ENCODE results near the gene AP1S1. TPM values are rescaled to one million over a fixed set of nuclear protein-coding genes. Genes with fewer than 3 reads are reported as not detected.
"Not testable (repeated sequence)": the region's sequence is repeated elsewhere in the genome, so short reads cannot be mapped to it uniquely, and the experiment has no call there.

The AP1S1 gene
- total RNA-seq, 4 donors from 2014 or later, result 28.2 to 44.4 (median 35.5) TPM

GRCh38 chr7:101120315-101120714, 34.0 kb upstream of the AP1S1 start:
- intact Hi-C loops (cut with DNase I), result no loop called here
- no peak for TF ChIP-seq CTCF (IDR thresholded peaks at IDR 0.05)
- no peak for TF ChIP-seq POLR2AphosphoS5 (IDR thresholded peaks at IDR 0.05)
- TF ChIP-seq POLR2A (IDR thresholded peaks at IDR 0.05; ENCODE audit: low read depth), result no peak
- no peak for TF ChIP-seq EP300 (IDR thresholded peaks at IDR 0.05)
- no peaks in the 10 kb centered on the region for H3K9me3 ChIP-seq
- H3K27me3 ChIP-seq, result no peaks in the 10 kb centered on the region
- DNase-seq (ENCODE audit: extremely low spot score), result no peak
- 82% methylated on average over 4 of the region's 4 CpGs for WGBS
- peaks cover 38 to 43% (median 40%) of the 10 kb centered on the region in 4 donors for H3K4me1 ChIP-seq
- no peaks in the 10 kb centered on the region for H3K36me3 ChIP-seq
- no peak overlapping the region for H3K4me3 ChIP-seq
- no peak overlapping the region for H3K27ac ChIP-seq (replicated peaks in 1 of 4)

GRCh38 chr7:101121631-101121990, 32.7 kb upstream of the AP1S1 start:
- H3K9me3 ChIP-seq; DNase-seq (ENCODE audit: extremely low spot score); H3K36me3 ChIP-seq; intact Hi-C loops (cut with DNase I); H3K27me3 ChIP-seq: not testable (repeated sequence)
- H3K27ac ChIP-seq (replicated peaks in 1 of 4), result peak overlapping the region; percentile 84 to 88 (median 86)
- WGBS, result 39% methylated on average over 9 of the region's 9 CpGs
- H3K4me1 ChIP-seq, result peaks cover 51 to 56% (median 53%) of the 10 kb centered on the region in 4 donors
- H3K4me3 ChIP-seq, result peak overlapping the region; percentile 44 to 57 (median 50)

DNA sequence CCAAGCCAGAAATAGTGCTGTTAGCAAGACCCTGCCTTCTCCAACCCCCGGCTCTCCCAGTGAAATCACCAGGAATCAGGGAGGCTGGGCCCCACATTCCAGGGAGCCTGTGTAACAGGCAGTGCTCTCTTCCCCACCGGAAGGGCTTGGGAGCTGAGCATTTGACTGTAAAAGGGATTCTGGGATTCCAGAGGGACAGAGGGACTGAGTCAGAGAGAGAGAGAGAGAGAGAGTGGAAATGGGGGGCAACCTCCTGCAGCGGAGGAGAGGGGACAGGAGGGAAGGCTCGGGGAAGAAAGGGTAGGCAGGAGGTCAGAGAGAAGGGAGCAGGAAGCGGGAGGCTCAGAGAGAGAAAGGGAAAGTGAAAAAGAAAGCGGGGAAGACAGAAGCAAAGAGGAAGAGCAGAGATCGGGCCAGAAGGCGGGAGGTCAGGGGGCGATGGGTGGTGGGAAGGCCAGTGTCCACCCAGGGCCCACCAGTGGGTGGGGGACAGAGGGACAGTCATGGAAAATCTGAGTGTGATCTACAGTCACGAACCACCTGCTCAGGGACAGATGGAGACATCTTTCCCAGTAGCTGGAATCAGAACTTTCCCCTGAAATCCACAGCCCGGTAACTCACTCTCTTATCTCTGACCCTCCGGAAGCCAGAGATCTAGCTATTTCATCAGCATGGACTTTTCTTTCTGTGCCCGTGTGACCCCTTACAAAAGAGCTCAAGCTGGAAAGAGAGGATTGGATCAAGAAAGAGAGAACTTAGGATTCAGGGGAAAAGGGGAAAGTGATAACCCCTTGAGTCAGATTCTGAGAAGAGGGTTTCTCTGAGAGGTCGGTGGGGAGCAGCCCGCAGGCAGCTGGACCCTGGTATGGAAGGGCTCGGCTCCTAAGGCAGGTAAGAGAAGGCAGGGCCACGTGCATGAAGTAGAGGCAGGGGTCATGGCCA, 32.0 kb upstream of the AP1S1 start:
- H3K4me3 ChIP-seq, result peak overlapping the region; percentile 44 to 57 (median 50)
- H3K4me1 ChIP-seq, result peaks cover 56 to 61% (median 59%) of the 10 kb centered on the region in 4 donors
- H3K9me3 ChIP-seq, result no peaks in the 10 kb centered on the region
- intact Hi-C loops (cut with DNase I), result no loop called here
- no peaks in the 10 kb centered on the region for H3K36me3 ChIP-seq
- H3K27ac ChIP-seq (replicated peaks in 1 of 4), result peak overlapping the region; percentile 84 to 88 (median 86)
- DNase-seq (ENCODE audit: extremely low spot score), result no peak
- TF ChIP-seq EP300 (IDR thresholded peaks at IDR 0.05) (no peak), POLR2AphosphoS5 (IDR thresholded peaks at IDR 0.05) (peak; percentile 77 to 79)
- no peaks in the 10 kb centered on the region for H3K27me3 ChIP-seq
- WGBS, result 20% methylated on average over 17 of the region's 17 CpGs

DNA sequence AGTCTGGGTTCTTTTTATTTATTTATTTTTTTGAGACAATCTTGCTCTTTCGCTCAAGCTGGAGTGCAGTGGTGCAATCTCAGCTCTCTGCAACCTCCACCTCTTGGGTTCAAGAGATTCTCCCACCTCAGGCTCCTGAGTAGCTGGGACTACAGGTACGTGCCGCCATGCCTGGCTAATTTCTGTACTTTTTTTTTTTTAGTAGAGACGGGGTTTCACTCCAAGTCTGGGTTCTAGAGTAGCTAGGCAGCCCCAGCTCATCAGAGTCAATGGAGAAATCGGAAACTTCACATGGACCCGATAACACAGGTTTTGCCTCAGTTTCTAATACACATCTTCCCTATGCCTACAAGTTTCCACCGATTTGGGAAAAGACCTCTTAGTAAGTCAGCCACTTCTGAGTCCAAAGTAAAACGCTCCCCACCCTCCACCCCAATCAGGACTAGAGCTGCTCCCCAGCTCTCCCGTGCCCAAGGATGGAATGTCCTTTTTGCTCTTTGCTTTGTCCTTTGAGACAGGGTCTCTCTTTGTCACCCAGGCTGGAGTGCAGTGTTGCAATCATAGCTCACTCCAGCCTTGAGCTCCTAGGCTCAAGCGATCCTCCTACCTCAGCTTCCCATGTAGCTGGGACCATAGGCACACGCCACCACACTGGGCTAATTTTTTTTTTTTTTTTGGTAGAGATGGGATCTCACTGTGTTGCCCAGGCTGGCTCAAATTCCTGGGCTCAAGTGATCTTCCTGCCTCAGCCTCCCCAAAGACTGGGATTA, 31.2 kb upstream of the AP1S1 start:
- TF ChIP-seq POLR2A (IDR thresholded peaks at IDR 0.05; ENCODE audit: low read depth) (no peak), EP300 (IDR thresholded peaks at IDR 0.05) (no peak), CTCF (IDR thresholded peaks at IDR 0.05) (no peak), POLR2AphosphoS5 (IDR thresholded peaks at IDR 0.05) (no peak)

DNA sequence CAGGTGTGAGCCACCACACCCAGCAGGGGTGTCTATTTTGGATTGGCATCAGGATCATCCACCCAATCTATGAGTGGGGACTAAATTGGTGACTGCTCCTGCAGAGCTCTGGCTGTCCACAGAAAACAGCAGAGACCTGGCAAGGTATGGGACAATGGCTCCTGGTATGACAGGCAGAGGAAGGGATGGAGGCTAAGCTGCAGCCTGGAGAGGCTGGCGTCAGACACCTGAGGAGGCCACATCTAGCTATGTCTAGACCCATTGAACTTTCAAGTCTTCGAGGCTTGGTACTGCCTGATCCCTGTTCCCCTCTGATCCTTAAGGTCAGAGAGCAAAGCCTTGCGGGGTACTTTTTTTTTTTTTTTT, 30.6 kb upstream of the AP1S1 start:
- WGBS, result 71% methylated on average over 3 of the region's 3 CpGs
- TF ChIP-seq POLR2AphosphoS5 (IDR thresholded peaks at IDR 0.05) (no peak), CTCF (IDR thresholded peaks at IDR 0.05) (no peak), EP300 (IDR thresholded peaks at IDR 0.05) (no peak), POLR2A (IDR thresholded peaks at IDR 0.05; ENCODE audit: low read depth) (no peak)
- peaks cover 56 to 64% (median 61%) of the 10 kb centered on the region in 4 donors for H3K4me1 ChIP-seq

More for the DNA sequence above, 31.2 kb upstream of the AP1S1 start:
- Histone ChIP-seq H3K27ac (replicated peaks in 1 of 4) (peak overlapping the region; percentile 84 to 88 (median 86)), H3K4me1 (peaks cover 56 to 61% (median 60%) of the 10 kb centered on the region in 4 donors), H3K36me3 (no peaks in the 10 kb centered on the region), H3K9me3 (no peaks in the 10 kb centered on the region), H3K27me3 (no peaks in the 10 kb centered on the region), H3K4me3 (peak overlapping the region; percentile 44 to 57 (median 50))
- no peak for DNase-seq (ENCODE audit: extremely low spot score)
- WGBS, result 92% methylated on average over 11 of the region's 11 CpGs
- intact Hi-C loops (cut with DNase I), result no loop called here

More for the DNA sequence above, 30.6 kb upstream of the AP1S1 start:
- H3K27ac ChIP-seq (replicated peaks in 1 of 4), result peak overlapping the region in 1 of 4 donors; percentile 88
- H3K4me3 ChIP-seq, result no peak overlapping the region
- H3K36me3 ChIP-seq, result no peaks in the 10 kb centered on the region
- intact Hi-C loops (cut with DNase I), result no loop called here
- no peak for DNase-seq (ENCODE audit: extremely low spot score)
- no peaks in the 10 kb centered on the region for H3K9me3 ChIP-seq
- H3K27me3 ChIP-seq, result no peaks in the 10 kb centered on the region

All from esophagus muscularis mucosa (tissue), 4 donors.